D721Med (cell line): ENCODE measurements around the gene PRKD1.

Source experiments
- DNase-seq: peaks from one replicate; pipeline ENCODE4 v3.0.0; 2011; ENCODE audit warnings: low spot score; ENCODE audit not compliant: insufficient read length
- FAIRE-seq: peaks from 2 replicates; lab custom pipeline; 2011; peaks lifted over from hg19 to GRCh38; lab: Jason Lieb, UNC
- TF ChIP-seq, protein P1 (sequence below): IDR thresholded peaks from 2 replicates; pipeline ENCODE4 v1.5.1; 2012; ENCODE audit warnings: mild to moderate bottlenecking, control low read depth; ENCODE audit not compliant: insufficient read depth; ENCODE audit errors: missing control alignments

The PRKD1 gene

DNA sequence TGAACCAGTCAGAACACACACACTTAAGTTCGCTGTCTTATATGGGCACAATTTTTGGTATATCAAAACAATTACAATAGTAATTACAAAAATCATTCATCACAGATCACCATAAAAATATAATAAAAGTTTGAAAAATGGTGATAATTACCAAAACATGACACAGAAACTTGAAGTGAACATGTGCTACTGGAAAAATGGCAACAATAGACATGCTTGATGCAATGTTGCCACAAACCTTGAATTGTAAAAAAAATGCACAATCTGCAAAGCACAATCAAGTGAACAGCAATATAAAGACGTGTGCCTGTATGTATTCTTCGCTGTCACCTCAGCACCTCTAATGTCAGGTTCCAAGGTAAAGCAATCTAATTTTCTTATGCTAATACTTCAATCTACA is 117.6 kb downstream of the PRKD1 start:
- FAIRE-seq = no peak
- TF ChIP-seq, protein P1, sequence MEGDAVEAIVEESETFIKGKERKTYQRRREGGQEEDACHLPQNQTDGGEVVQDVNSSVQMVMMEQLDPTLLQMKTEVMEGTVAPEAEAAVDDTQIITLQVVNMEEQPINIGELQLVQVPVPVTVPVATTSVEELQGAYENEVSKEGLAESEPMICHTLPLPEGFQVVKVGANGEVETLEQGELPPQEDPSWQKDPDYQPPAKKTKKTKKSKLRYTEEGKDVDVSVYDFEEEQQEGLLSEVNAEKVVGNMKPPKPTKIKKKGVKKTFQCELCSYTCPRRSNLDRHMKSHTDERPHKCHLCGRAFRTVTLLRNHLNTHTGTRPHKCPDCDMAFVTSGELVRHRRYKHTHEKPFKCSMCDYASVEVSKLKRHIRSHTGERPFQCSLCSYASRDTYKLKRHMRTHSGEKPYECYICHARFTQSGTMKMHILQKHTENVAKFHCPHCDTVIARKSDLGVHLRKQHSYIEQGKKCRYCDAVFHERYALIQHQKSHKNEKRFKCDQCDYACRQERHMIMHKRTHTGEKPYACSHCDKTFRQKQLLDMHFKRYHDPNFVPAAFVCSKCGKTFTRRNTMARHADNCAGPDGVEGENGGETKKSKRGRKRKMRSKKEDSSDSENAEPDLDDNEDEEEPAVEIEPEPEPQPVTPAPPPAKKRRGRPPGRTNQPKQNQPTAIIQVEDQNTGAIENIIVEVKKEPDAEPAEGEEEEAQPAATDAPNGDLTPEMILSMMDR = no peak
- no peak for DNase-seq

DNA sequence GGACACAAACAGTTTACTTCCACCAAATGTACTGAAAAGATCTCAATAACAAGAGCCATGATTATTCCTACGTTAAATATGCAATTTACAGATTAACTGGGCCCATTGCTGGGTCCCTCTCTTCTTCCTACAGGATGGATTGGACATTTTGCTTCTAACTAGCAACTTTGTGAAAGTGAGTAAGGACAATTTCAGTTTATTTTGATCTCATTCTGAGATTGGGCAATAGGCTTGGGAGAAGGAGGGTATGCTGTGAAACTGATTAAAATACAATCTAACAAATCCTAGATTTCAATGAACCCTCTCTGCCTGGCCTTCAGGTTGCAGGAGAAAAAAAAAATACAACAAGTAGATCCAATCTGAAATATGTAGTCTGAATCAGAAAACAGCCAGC is 121.5 kb downstream of the PRKD1 start:
- FAIRE-seq = no peak
- DNase-seq = no peak
- TF ChIP-seq, protein P1 = no peak

DNA sequence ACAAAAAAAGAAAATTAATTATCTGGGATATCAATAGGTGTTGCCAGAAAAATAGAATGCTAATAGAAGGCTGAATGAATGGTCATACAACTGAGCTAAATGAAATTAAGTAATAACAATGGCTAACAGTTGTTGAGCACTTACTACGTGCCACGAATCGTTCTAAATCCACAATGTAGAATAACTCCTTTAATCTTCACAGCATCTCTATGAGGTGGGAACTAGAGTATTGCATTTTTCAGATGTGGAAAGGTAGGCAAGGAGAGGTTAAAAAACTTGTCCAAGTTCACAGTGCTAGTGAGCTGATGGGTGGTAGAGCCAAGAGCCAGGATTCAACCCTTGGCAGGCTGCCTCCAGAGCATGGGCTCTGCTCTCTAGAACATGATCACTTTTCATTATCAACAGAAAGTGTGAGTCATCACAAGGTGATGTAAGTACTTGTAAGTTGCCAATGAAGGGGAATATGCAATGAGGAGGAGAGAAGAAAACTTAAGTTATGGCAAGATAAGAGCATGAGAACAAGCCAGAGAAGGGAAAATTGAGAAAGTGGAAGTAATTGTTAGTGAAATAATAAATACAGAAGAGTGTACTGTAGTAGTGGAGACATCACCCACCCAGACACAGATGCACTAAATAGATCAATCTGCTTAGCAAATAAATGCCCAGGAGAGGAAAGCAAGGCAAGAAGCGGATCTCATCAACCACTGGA is 122.1 kb downstream of the PRKD1 start:
- TF ChIP-seq, protein P1 = no peak
- FAIRE-seq (no peak), DNase-seq (no peak)

DNA sequence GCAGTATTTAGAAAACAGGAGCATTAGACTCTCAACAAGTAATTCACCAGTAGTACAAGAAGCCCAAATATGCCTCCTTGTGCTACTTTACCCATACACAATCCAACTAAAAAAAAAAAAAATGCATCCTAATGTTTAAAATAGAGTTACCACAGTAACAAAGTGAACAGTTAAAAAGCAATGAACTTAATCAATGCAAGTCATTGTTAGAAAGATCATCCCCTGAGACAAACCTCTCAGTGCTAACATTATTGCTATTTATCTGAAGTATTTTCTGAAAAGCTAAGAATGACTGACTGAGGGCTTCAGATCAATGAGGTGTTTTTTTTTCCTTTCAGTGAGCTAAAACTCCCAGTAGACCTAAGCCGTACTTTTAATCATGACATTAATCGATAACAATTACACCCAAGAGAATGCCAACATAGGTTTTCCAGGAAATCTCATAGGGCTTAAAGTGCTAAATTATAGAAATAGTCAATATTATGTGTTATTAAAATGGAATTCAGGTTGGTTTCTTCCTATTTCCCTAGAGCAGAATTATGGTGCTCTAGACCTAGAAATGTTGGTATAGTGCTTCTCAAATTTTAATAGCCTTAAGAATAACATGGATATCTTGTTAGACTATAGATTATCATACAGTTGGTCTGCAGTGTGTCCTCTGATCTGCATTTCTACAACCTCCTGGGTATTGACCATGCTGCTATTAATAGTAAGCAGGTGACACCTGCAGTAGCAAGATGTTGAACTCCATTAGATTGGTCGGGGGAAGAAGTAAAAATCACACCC is 123.0 kb downstream of the PRKD1 start:
- TF ChIP-seq, protein P1 = no peak
- FAIRE-seq = no peak
- no peak for DNase-seq

DNA sequence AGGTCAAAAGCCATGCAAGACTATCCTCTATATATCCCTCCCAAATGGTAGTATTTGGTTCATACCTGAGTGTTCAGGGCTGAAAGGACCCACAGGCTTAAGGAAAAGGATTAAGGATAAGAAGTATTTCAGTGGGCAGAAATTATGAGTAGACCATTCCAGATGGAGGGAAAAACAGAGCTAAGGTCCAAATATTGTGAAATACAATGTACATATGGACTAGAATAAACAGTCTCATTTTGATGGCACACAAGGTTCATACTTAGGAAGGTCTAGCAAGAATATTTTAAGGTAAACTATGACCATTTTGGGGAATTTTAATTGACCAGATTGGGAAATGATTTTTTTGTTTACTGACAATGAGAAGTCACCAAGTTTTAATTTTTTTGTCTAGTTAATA is 124.6 kb downstream of the PRKD1 start:
- no peak for FAIRE-seq
- no peak for DNase-seq
- TF ChIP-seq, protein P1 = no peak

DNA sequence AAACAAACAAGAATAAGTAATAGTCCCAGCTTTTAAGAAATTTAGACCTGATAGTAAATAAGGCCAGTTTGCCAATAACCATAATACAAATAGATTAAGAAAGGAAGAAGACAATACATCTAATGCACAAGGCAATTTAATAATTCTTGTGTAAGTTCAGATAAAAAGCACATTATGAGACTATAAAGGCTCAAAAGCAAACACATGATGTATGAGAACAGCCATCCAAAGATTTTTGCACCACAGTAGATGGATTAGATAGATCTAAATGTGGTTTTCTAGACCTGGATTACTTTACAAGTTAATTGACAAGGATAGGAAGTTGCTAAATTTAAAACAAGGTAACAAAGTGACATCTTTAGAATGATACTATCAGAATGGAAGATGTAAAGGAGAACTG is 125.4 kb downstream of the PRKD1 start:
- TF ChIP-seq, protein P1 = no peak
- no peak for DNase-seq
- no peak for FAIRE-seq

DNA sequence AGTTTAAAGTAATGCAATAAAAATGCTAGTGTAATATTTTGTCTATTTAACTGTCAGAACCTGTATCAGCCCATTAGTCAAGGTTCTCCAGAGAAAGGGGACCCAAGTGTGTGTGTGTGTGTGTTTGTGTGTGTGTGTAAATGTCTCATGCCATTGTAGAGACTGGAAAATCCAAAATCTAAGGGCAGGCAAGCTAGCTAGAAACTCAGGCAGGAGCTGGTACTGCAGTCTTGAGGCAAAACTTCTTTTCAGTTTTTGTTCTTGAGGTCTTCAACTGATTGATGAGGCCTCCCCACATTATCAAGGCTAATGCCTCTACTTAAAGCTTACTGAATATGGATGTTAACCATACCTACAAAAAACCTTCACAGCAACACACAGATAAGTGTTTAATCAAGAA is 126.7 kb downstream of the PRKD1 start:
- DNase-seq (no peak), FAIRE-seq (no peak)
- TF ChIP-seq, protein P1 = no peak
